Breast epithelium (tissue), 4 donors: Measurements from ENCODE around the gene IGLON5. TPM values are rescaled to one million over a fixed set of nuclear protein-coding genes. Genes with fewer than 3 reads are reported as not detected.

Source experiments
- DNase-seq, 2 donors: peaks; one replicate each; pipeline ENCODE4 v3.0.0-alpha.2; 2019; ENCODE audit warnings: low spot score in 2 of 2
- H3K27ac ChIP-seq, 2 donors: fragments of 200-600 bp; sonication (generic) in 1 of 2; one replicate each; pipeline ENCODE4 v1.5.1; 2016 to 2019; ENCODE audit warnings: mild to moderate bottlenecking in 1 of 2
- H3K27me3 ChIP-seq, 2 donors: fragments of 200-600 bp; sonication (generic) in 1 of 2; one replicate each; pipeline versions ENCODE4 v1.5.1 to v1.6.0; 2017 to 2019; ENCODE audit warnings: control low read depth in 1 of 2, mild to moderate bottlenecking in 1 of 2
- H3K36me3 ChIP-seq: fragments of 200-600 bp; one replicate; pipeline ENCODE4 v1.5.1; 2019
- H3K4me1 ChIP-seq, 2 donors: fragments of 200-600 bp; sonication (generic); one replicate each; pipeline ENCODE4 v1.5.1; 2016 to 2019; ENCODE audit warnings: control low read depth in 1 of 2
- H3K4me3 ChIP-seq, 3 donors: fragments of 200-600 bp; sonication (generic); 1 replicate in 2 of 3; 2 replicates in 1 of 3; pipeline ENCODE4 v1.5.1; 2016 to 2019; ENCODE audit warnings: mild to moderate bottlenecking in 3 of 3, moderate library complexity in 2 of 3
- H3K9me3 ChIP-seq, 2 donors: fragments of 200-600 bp; sonication (generic) in 1 of 2; one replicate each; pipeline ENCODE4 v1.5.1; 2016 to 2019; ENCODE audit warnings: control low read depth in 1 of 2
- POLR2A ChIP-seq: fragments of 450-650 bp; IDR thresholded peaks from one replicate; pipeline ENCODE4 v1.6.1; 2016; ENCODE audit warnings: antibody characterized with exemption, mild to moderate bottlenecking, moderate library complexity
- POLR2AphosphoS5 ChIP-seq, 3 donors: sonication (generic); formaldehyde crosslinking; IDR thresholded peaks; one replicate each; pipeline ENCODE4 v1.6.1; 2017; ENCODE audit warnings: antibody characterized with exemption in 3 of 3
- intact Hi-C: fragments of 100-400 bp; cut with DNase I; formaldehyde crosslinking; loops from one replicate; pipeline ENCODE4 v1.15.1; 2023; ENCODE audit warnings: low total_unique reads
- total RNA-seq, 3 donors: library from RNA; depleted of rRNA; stranded (reverse); fragments of >200 nt; gene quantifications; one replicate each; pipeline ENCODE4 v1.1.0, GENCODE V29; 2016
- TF ChIP-seq, protein P1 (sequence below), 3 donors: fragments of 450-650 bp; IDR thresholded peaks; one replicate each; pipeline ENCODE4 v1.5.1; 2016 to 2017; ENCODE audit warnings: antibody characterized with exemption in 3 of 3, mild to moderate bottlenecking in 3 of 3, moderate library complexity in 3 of 3

Gene IGLON5
- total RNA-seq, 3 donors from 2014 or later: 0.66 TPM; not detected in 2

GRCh38 chr19:51356159-51356801 is 44.8 kb downstream of the IGLON5 start:
- Histone ChIP-seq H3K27ac (no peak overlapping the region), H3K27me3 (no peaks in the 10 kb centered on the region), H3K4me3 (no peak overlapping the region), H3K4me1 (no peaks in the 10 kb centered on the region), H3K36me3 (no peaks in the 10 kb centered on the region), H3K9me3 (no peaks in the 10 kb centered on the region)
- DNase-seq: no peak
- TF ChIP-seq, protein P1, sequence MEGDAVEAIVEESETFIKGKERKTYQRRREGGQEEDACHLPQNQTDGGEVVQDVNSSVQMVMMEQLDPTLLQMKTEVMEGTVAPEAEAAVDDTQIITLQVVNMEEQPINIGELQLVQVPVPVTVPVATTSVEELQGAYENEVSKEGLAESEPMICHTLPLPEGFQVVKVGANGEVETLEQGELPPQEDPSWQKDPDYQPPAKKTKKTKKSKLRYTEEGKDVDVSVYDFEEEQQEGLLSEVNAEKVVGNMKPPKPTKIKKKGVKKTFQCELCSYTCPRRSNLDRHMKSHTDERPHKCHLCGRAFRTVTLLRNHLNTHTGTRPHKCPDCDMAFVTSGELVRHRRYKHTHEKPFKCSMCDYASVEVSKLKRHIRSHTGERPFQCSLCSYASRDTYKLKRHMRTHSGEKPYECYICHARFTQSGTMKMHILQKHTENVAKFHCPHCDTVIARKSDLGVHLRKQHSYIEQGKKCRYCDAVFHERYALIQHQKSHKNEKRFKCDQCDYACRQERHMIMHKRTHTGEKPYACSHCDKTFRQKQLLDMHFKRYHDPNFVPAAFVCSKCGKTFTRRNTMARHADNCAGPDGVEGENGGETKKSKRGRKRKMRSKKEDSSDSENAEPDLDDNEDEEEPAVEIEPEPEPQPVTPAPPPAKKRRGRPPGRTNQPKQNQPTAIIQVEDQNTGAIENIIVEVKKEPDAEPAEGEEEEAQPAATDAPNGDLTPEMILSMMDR (IDR thresholded peaks at IDR 0.05): no peak
- no peak for TF ChIP-seq POLR2A
- no peak for TF ChIP-seq POLR2AphosphoS5 (IDR thresholded peaks at IDR 0.05)
- intact Hi-C loops: no loop called here

- H3K36me3 ChIP-seq: no peaks in the 10 kb centered on the region
- no peaks in the 10 kb centered on the region for H3K4me1 ChIP-seq
- H3K4me3 ChIP-seq: no peak overlapping the region
- TF ChIP-seq POLR2AphosphoS5 (IDR thresholded peaks at IDR 0.05): no peak
- TF ChIP-seq, protein P1 (IDR thresholded peaks at IDR 0.05): no peak
- TF ChIP-seq POLR2A: no peak
- intact Hi-C loops: no loop called here
- no peaks in the 10 kb centered on the region for H3K9me3 ChIP-seq
- no peak overlapping the region for H3K27ac ChIP-seq
- no peak for DNase-seq
- H3K27me3 ChIP-seq: no peaks in the 10 kb centered on the region
Observed at GRCh38 chr19:51357952-51358351, 46.5 kb downstream of the IGLON5 start.

GRCh38 chr19:51359294-51359693 is 47.9 kb downstream of the IGLON5 start:
- Histone ChIP-seq H3K9me3 (no peaks in the 10 kb centered on the region), H3K27ac (no peak overlapping the region), H3K27me3 (no peaks in the 10 kb centered on the region), H3K4me3 (no peak overlapping the region), H3K4me1 (no peaks in the 10 kb centered on the region), H3K36me3 (no peaks in the 10 kb centered on the region)
- no peak for DNase-seq
- TF ChIP-seq POLR2A: no peak
- TF ChIP-seq, protein P1 (IDR thresholded peaks at IDR 0.05): no peak
- TF ChIP-seq POLR2AphosphoS5 (IDR thresholded peaks at IDR 0.05): no peak
- intact Hi-C loops: no loop called here

GRCh38 chr19:51361239-51361638 is 49.8 kb downstream of the IGLON5 start:
- intact Hi-C loops: no loop called here
- TF ChIP-seq, protein P1 (IDR thresholded peaks at IDR 0.05): no peak
- TF ChIP-seq POLR2A: no peak
- TF ChIP-seq POLR2AphosphoS5 (IDR thresholded peaks at IDR 0.05): no peak
- Histone ChIP-seq H3K9me3 (no peaks in the 10 kb centered on the region), H3K4me1 (no peaks in the 10 kb centered on the region), H3K27ac (no peak overlapping the region), H3K4me3 (no peak overlapping the region), H3K36me3 (no peaks in the 10 kb centered on the region), H3K27me3 (no peaks in the 10 kb centered on the region)
- no peak for DNase-seq

DNA sequence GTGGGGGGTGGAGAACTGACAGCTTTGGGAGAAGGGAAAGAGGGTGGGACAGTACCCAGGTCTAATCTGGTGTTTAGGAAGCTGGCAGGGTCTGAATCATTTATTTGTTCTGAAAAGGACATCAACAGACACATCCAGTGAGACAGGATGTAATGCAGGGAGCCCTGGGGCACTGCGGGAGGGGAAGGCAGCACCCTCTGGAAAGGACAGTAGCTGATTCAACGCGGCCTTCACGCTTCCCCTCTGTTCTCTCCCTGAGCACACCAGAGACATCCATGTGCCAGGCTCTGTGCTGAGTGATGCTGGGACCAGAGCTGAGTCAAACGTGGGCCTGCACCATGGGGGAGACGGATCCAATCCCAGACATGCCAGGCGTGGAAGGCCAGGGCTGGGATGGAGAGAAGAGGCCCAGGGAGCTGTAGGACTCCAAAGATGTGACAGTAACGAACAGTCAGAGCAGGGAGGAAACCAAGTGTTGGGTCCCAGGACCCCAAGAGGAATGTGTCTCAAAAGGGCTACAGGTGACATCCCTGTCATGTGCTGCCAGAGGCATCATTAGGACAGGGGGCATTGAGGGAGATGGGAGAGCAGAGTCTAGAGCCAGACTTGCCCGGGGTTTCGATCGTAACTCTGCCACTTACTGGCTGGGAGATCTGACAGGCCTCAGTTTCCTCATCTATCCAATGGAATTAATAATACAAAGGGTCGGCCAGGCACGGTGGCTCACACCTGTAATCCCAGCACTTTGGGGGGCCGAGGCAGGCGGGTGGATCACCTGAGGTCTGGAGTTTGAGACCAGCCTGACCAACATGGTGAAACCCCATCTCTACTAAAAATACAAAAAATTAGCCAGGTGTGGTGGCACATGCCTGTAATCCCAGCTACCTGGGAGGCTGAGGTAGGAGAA is 53.0 kb downstream of the IGLON5 start:
- TF ChIP-seq, protein P1 (IDR thresholded peaks at IDR 0.05): no peak
- no peak for TF ChIP-seq POLR2AphosphoS5 (IDR thresholded peaks at IDR 0.05)
- TF ChIP-seq POLR2A: no peak
- intact Hi-C loops: no loop called here
- Histone ChIP-seq H3K4me3 (peak overlapping the region in 1 of 3 donors; percentile 82), H3K27me3 (no peaks in the 10 kb centered on the region), H3K36me3 (no peaks in the 10 kb centered on the region), H3K9me3 (no peaks in the 10 kb centered on the region), H3K27ac (peak overlapping the region; percentile 42 to 53), H3K4me1 (no peaks in the 10 kb centered on the region)
- no peak for DNase-seq
